ENCODE data around the gene ITPR1.
"Not testable (repeated sequence)": the region's sequence is repeated elsewhere in the genome, so short reads cannot be mapped to it uniquely, and the experiment has no call there.

Gene ITPR1

DNA sequence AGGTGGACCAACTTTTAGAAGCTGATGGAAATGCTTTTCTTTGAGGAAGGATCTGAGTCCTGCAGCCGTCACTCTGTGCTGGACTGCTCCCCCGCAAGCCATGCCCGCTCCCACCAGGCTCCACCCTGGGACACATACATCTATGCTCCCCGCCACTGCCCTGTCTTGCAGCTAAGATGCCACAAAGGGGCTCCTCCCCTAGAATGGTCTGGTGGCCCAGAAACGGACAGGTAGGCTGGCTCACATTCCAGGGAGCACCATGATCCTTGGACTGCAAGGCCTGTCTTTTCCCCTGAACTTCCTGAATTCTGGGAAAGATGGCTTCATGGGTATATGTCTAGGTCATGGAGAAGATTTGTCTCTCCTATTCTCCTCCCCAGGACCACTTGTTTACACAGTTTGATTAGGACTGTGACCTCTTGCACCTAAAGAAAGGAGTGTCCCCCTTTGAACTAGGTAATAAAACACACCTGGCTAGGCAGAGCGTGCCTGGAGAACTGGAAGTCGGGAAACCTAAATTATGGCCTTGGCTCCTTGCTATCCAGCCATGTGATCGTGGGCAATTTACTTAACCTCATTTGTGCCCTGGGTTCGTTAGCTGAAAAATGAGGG, 265.2 kb downstream of the ITPR1 start:
- Histone ChIP-seq H3K9ac (ENCODE audit: low read depth, low read length) (no peak overlapping the region), H3K4me3 (ENCODE audit: low read length) (no peak overlapping the region), H3K36me3 (ENCODE audit: insufficient read depth, low read length) (no peaks in the 10 kb centered on the region), H3K27me3 (ENCODE audit: insufficient read depth, low read length) (no peaks in the 10 kb centered on the region), H3K9me3 (ENCODE audit: insufficient read depth, low read depth, low read length) (no peaks in the 10 kb centered on the region), H3K27ac (ENCODE audit: low read depth, low read length) (no peak overlapping the region), H3K4me1 (ENCODE audit: insufficient read depth, low read length) (no peaks in the 10 kb centered on the region)
- 96% methylated on average over 9 of the region's 9 CpGs for WGBS

DNA sequence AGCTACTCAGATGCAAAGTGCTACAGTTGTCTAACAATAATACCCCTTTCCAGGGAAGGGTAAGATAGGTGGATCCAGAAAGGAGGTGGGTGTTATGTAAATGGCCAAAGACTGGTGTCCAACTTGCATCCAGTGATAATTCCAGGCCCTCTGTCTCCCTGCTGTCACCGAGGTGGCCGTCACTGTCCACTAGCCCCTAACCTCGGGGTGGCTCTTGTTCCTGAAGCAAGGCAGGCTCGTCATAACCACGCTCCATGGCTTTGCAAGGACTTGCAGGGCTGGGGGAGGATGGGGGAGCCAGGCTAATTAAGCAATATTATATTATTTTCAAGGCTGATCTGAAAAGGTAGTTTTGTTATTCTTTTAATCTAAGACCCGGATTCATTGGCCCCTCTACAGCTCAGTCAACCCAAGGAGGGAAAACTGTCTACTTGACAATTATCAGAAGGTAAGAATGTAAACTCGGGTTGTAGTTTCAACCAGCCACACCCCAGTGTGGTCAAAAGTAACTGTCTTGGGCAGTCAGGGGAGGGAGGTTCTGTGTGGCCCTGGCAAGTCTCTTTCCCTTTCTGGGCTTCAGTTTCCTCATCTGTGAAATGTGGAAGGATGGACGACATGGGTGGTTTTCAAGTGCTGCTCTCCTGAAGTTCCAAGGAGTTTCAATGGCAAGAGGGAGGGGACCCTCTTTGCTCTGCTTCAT, 266.0 kb downstream of the ITPR1 start:
- no peak overlapping the region for H3K4me3 ChIP-seq (ENCODE audit: low read length)
- no peaks in the 10 kb centered on the region for H3K9me3 ChIP-seq (ENCODE audit: insufficient read depth, low read depth, low read length)
- no peak overlapping the region for H3K27ac ChIP-seq (ENCODE audit: low read depth, low read length)
- 97% methylated on average over 8 of the region's 8 CpGs for WGBS
- H3K36me3 ChIP-seq (ENCODE audit: insufficient read depth, low read length), result no peaks in the 10 kb centered on the region
- H3K4me1 ChIP-seq (ENCODE audit: insufficient read depth, low read length), result no peaks in the 10 kb centered on the region
- H3K9ac ChIP-seq (ENCODE audit: low read depth, low read length), result no peak overlapping the region
- no peaks in the 10 kb centered on the region for H3K27me3 ChIP-seq (ENCODE audit: insufficient read depth, low read length)

DNA sequence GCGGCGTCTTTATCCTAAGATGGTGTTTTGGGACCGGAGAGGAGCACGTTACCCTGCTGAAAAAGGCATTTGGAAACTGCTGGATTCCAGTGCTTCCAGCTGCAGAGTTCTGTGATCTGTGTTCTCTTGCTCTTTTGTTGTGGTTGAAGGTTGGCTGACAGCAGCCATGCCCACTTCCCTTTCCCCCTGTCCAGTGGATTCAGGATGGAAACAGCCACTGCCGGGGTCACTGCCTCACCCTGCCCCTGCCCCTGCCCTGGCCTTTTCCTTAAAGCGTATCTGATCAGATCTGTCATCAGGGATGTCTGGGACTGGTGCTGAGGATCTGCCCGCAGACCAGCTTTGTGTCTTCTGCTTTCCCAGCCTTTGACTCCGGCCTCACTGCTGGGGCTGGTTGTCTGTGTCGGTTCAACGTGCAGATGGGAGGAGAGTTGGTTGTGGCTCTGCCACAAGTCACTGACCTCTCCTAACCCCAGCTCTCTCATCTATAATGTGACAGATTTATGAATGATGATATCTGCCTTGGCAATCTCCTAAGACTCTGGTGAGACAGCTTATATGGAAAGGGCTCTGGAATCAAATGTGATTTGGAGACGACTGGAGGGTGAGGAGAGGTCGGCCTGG, 266.7 kb downstream of the ITPR1 start:
- 93% methylated on average over 9 of the region's 12 CpGs for WGBS
- Histone ChIP-seq H3K9me3 (ENCODE audit: insufficient read depth, low read depth, low read length) (no peaks in the 10 kb centered on the region), H3K27me3 (ENCODE audit: insufficient read depth, low read length) (no peaks in the 10 kb centered on the region), H3K4me3 (ENCODE audit: low read length) (no peak overlapping the region), H3K4me1 (ENCODE audit: insufficient read depth, low read length) (no peaks in the 10 kb centered on the region), H3K27ac (ENCODE audit: low read depth, low read length) (no peak overlapping the region), H3K36me3 (ENCODE audit: insufficient read depth, low read length) (no peaks in the 10 kb centered on the region), H3K9ac (ENCODE audit: low read depth, low read length) (no peak overlapping the region)

DNA sequence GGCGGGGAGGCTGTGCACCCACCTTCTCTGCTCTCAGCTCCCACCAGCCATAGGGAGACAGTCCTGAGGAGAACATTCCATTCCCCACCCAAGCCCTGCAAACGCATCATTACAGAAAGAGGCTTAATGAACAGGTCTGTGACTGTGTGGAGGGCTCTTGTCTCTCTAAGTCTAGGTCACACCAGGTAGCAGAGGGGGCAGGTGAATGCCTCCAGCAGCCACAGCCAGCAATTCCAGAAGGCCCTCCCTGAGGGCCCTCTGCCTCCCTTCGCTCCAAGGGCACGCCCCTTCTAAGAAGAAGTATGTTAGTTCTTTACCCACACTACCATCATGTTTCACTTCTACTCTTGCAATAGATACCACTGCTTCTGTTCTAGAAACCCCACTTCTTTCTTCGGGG, 268.6 kb downstream of the ITPR1 start:
- Histone ChIP-seq H3K27me3 (ENCODE audit: insufficient read depth, low read length) (no peaks in the 10 kb centered on the region), H3K27ac (ENCODE audit: low read depth, low read length) (no peak overlapping the region), H3K9ac (ENCODE audit: low read depth, low read length) (no peak overlapping the region), H3K4me3 (ENCODE audit: low read length) (no peak overlapping the region), H3K4me1 (ENCODE audit: insufficient read depth, low read length) (no peaks in the 10 kb centered on the region), H3K9me3 (ENCODE audit: insufficient read depth, low read depth, low read length) (peaks cover 4% of the 10 kb centered on the region; the same call in 1 of the 2 replicates), H3K36me3 (ENCODE audit: insufficient read depth, low read length) (no peaks in the 10 kb centered on the region)
- WGBS, result 93% methylated on average over 5 of the region's 5 CpGs

DNA sequence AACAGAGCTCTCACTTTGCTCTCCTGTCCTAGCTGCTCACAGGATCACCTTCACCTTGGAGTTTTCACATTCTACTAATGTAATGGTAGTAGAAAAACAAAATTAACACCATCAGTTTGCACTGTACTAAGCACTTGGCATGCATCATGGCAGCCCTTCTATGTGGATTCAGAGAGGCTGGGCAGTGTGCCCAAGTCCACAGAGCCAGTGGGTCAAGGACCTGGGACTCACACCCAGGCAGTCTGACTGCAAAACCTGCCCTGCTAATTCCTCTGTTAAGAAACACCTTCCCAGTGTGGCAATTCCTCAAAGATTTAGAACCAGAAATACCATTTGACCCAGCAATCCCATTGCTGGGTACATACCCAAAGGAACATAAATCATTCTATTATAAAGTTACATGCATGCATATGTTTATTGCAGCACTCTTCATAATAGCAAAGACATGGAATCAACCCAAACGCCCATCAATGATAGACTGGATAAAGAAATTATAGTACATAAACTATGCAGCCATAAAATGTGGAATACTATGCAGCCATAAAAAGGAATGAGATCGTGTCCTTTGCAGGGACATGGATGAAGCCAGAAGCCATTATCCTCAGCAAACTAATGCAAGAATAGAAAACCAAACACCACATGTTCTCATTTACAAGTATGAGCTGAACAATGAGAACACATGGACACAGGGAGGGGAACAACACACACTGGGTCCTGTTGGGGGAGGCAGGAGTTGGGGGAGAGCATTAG, 269.5 kb downstream of the ITPR1 start:
- not testable (repeated sequence) for H3K4me3 ChIP-seq (ENCODE audit: low read length); H3K27me3 ChIP-seq (ENCODE audit: insufficient read depth, low read length); H3K4me1 ChIP-seq (ENCODE audit: insufficient read depth, low read length); H3K36me3 ChIP-seq (ENCODE audit: insufficient read depth, low read length); H3K9me3 ChIP-seq (ENCODE audit: insufficient read depth, low read depth, low read length); H3K27ac ChIP-seq (ENCODE audit: low read depth, low read length); H3K9ac ChIP-seq (ENCODE audit: low read depth, low read length)
- 100% methylated on average over 1 of the region's 2 CpGs for WGBS

DNA sequence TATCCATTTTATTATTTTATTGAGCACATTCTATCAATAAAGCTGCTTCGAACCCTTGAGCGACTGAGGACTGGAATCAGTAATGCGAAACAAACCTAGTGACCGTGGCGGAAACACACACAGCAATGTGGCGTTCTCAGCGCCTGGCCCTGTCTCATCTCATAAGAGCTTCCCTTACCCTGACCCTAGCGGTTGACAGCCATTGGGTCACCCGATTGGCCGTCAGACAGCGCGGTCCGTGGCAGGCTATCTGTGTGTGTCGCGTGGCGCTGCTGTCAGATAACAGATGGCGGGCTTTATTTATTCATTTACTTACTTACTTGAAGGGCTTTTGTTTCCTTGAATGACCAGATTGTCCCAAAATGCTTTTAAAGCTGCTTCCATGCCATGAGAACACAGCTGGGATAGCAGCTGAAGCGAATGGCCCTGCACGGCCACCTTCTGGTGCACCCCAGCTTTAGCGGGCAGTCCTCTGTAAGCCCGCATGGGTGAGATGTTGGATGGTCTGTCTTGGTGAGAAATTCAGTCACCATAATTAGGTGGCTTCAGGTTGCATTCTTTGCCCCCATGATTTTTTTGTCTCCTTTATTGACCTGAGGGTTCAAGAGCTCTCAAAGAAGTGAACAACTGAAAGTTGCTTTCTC, 270.6 kb downstream of the ITPR1 start:
- Histone ChIP-seq H3K9ac (ENCODE audit: low read depth, low read length) (no peak overlapping the region), H3K4me3 (ENCODE audit: low read length) (no peak overlapping the region), H3K9me3 (ENCODE audit: insufficient read depth, low read depth, low read length) (peaks cover 4% of the 10 kb centered on the region; the same call in 1 of the 2 replicates), H3K36me3 (ENCODE audit: insufficient read depth, low read length) (no peaks in the 10 kb centered on the region), H3K27me3 (ENCODE audit: insufficient read depth, low read length) (no peaks in the 10 kb centered on the region), H3K4me1 (ENCODE audit: insufficient read depth, low read length) (no peaks in the 10 kb centered on the region), H3K27ac (ENCODE audit: low read depth, low read length) (no peak overlapping the region)
- 96% methylated on average over 21 of the region's 21 CpGs for WGBS

DNA sequence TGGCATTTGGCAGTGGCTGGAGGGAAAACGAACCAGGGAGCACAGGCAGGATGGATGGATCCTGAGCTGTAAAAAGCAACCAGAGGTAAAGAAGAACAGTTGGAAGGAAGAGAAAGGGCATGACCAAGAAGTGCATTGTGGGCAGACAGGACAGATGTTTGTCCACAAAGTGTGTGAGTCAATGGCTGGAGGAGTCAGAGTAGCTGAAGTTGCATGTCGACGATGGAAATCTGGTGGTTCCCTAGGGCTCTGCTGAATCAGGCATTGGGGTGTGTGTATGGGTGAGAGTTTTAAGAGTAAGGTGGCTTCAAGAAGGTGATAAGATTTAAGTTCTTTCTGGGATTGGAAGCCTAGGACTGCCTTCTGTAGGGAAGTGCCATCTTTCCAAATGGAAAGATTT, 272.1 kb downstream of the ITPR1 start:
- no peaks in the 10 kb centered on the region for H3K27me3 ChIP-seq (ENCODE audit: insufficient read depth, low read length)
- H3K9me3 ChIP-seq (ENCODE audit: insufficient read depth, low read depth, low read length), result peaks cover 4% of the 10 kb centered on the region; the same call in 1 of the 2 replicates
- no peak overlapping the region for H3K9ac ChIP-seq (ENCODE audit: low read depth, low read length)
- no peak overlapping the region for H3K27ac ChIP-seq (ENCODE audit: low read depth, low read length)
- no peak overlapping the region for H3K4me3 ChIP-seq (ENCODE audit: low read length)
- no peaks in the 10 kb centered on the region for H3K36me3 ChIP-seq (ENCODE audit: insufficient read depth, low read length)
- H3K4me1 ChIP-seq (ENCODE audit: insufficient read depth, low read length), result no peaks in the 10 kb centered on the region
- WGBS, result 94% methylated on average over 3 of the region's 3 CpGs

DNA sequence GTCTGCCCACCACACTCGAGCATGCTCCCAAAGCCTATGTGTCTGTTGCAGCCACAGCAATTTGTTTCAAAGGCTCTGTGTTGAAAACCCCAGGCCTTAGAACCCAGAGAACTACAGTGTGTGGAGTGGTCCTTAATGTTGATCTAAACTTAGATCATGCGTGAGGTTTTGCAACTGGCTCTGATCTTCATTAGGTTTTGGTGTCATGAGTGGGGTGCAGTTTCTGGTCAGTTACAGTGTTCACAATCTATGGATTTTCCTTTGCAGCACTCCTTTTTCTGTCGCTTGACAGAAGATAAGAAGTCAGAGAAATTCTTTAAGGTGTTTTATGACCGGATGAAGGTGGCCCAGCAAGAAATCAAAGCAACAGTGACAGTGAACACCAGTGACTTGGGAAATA, 273.1 kb downstream of the ITPR1 start:
- Histone ChIP-seq H3K27me3 (ENCODE audit: insufficient read depth, low read length) (no peaks in the 10 kb centered on the region), H3K27ac (ENCODE audit: low read depth, low read length) (no peak overlapping the region), H3K4me3 (ENCODE audit: low read length) (no peak overlapping the region), H3K9ac (ENCODE audit: low read depth, low read length) (no peak overlapping the region), H3K36me3 (ENCODE audit: insufficient read depth, low read length) (no peaks in the 10 kb centered on the region), H3K4me1 (ENCODE audit: insufficient read depth, low read length) (no peaks in the 10 kb centered on the region), H3K9me3 (ENCODE audit: insufficient read depth, low read depth, low read length) (peaks cover 4% of the 10 kb centered on the region; the same call in 1 of the 2 replicates)
- 95% methylated on average over 4 of the region's 4 CpGs for WGBS

DNA sequence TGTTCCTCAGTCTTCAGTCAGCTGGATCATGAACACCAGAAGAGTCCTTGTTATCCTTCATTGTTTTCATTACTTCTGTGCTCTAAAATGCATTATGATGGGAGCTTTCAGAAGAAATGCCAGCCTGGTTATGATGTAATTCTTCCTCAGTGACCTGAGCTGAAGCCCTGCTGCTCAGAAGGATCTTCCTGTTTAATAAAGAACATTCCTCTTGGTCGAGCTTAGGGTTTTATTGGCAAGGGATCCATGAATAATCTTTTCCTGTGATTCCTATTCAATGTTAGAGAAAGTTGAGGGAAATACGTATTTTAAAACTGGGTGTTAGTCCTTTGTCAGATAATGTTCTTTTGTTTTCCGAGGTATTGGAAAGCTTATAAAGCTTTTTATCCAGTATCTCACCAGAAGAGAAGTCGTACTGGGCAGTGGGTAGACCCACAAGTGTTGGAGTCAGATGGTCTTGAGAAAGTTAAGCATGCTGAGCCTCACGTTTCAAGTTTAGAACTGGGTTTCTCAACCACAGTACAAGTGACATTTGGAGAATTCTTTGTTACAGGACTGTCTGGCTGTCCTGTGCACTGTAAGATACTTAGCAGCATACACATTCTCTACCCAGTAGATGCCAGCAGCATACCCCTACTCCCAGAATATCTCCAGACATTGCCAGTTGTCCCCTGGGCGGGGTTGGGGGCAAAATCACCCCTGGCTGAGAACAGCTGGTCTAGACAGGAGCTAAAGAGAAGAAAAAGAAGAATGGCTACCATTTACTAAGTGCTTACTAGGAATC, 273.8 kb downstream of the ITPR1 start:
- H3K4me3 ChIP-seq (ENCODE audit: low read length), result no peak overlapping the region
- no peak overlapping the region for H3K27ac ChIP-seq (ENCODE audit: low read depth, low read length)
- H3K4me1 ChIP-seq (ENCODE audit: insufficient read depth, low read length), result no peaks in the 10 kb centered on the region
- 94% methylated on average over 6 of the region's 6 CpGs for WGBS
- no peak overlapping the region for H3K9ac ChIP-seq (ENCODE audit: low read depth, low read length)
- no peaks in the 10 kb centered on the region for H3K36me3 ChIP-seq (ENCODE audit: insufficient read depth, low read length)
- H3K9me3 ChIP-seq (ENCODE audit: insufficient read depth, low read depth, low read length), result peaks cover 4% of the 10 kb centered on the region; the same call in 1 of the 2 replicates
- no peaks in the 10 kb centered on the region for H3K27me3 ChIP-seq (ENCODE audit: insufficient read depth, low read length)

DNA sequence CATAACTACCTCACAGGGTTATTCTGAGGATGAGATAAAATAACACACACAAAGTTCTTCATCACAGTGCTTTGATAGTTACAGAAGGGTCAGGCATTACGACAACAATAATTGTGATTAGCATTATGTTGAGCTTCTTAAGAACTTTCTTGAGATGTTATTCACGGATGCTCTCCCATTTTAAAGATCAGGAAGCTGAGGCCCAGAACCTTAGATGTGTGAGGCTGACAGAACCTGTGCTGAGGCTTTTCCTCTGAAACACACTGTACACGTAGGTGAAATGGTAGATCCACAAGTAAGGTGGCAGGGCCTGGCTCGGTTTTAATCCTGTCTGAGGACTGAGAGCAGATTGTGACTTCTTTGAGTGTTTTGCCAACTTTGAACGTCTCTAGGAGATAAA, 274.9 kb downstream of the ITPR1 start:
- H3K9me3 ChIP-seq (ENCODE audit: insufficient read depth, low read depth, low read length), result peaks cover 4% of the 10 kb centered on the region; the same call in 1 of the 2 replicates
- H3K4me1 ChIP-seq (ENCODE audit: insufficient read depth, low read length), result no peaks in the 10 kb centered on the region
- no peaks in the 10 kb centered on the region for H3K27me3 ChIP-seq (ENCODE audit: insufficient read depth, low read length)
- H3K4me3 ChIP-seq (ENCODE audit: low read length), result no peak overlapping the region
- H3K36me3 ChIP-seq (ENCODE audit: insufficient read depth, low read length), result no peaks in the 10 kb centered on the region
- 91% methylated on average over 5 of the region's 5 CpGs for WGBS
- H3K9ac ChIP-seq (ENCODE audit: low read depth, low read length), result no peak overlapping the region
- H3K27ac ChIP-seq (ENCODE audit: low read depth, low read length), result no peak overlapping the region

All from HUES64 (cell line).